Camera-type eye (tissue), 1 donor: ENCODE results near the gene MS4A2. TPM values are rescaled to one million over a fixed set of nuclear protein-coding genes. Genes with fewer than 3 reads are reported as not detected.

Source experiments
- total RNA-seq: library from RNA; depleted of rRNA; stranded (reverse); fragments of >200 nt; gene quantifications from one replicate; pipeline ENCODE4 v1.2.3, GENCODE V29; 2014

The MS4A2 gene
- 1.5 TPM for total RNA-seq

DNA sequence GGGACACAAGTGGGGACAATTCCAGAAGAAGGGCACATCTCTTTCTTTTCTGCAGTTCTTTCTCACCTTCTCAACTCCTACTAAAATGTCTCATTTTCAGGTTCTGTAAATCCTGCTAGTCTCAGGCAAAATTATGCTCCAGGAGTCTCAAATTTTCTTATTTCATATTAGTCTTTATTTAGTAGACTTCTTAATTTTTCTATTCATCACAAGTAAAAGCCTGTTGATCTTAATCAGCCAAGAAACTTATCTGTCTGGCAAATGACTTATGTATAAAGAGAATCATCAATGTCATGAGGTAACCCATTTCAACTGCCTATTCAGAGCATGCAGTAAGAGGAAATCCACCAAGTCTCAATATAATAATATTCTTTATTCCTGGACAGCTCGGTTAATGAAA, at the start of gene MS4A2:
MS4A2 (plus strand) TSS at position 301 of the 400 bp plus-strand sequence. CDS start 102 bp downstream, outside the sequence.

DNA sequence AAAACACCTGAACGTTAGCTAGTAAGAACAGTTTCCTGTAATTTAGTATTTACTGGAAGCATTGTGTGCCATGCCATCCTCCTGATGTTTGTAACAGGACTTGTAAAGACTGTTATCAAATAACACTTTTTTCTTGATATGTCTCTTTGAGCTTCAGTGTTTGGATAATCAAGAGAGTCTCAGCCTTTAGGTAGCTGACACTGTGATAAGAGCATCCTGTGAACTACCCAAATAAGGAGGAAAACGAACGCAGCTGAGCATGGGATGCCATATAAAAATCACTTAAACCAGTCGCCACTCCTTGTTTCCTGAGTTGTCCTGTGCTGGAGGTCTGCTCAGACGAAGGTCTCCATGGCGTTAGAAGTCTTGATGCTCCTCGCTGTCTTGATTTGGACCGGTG, 48.4 kb upstream of the MS4A2 start, which contains the start of gene OOSP2:
OOSP2 (plus strand) TSS at position 301 of the 400 bp plus-strand sequence; CDS start at position 352, 51 bp downstream.

DNA sequence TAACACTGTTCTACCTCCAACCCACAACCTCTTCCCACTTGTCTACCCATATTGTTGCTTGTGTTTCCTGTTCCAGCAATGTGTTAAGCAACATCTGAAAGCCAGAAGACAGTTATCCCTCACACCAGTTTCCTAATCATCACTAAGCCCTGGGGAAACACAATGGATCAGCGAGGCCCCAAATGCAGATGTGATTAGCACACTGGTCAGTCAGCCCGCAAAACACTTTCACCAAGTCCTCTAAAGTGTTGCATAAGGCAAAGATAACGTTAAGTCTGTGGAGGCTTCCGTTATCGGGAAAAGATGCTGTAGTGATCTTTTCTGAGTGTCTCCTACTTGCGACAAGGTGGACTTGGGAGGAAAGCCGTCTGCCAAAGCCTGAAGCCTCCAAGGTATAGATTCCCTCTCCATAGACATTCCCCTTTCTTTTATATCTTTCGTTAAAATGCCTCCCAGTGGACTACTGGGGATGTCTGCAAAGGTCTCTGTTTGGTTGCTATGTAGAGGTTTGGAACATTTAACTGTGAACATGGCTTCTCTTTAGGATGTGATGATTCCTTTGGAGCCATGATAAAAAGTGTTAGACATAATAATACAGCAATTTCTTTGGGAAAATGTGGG, 32.0 kb upstream of the MS4A2 start, which contains the start of gene MS4A3:
MS4A3 (plus strand) TSS at position 317 of the 621 bp plus-strand sequence. CDS start 4,496 bp downstream, outside the sequence.

Other genes with a start within 250 kb of the MS4A2 start
- gene CBLIF, start 243.2 kb upstream of the MS4A2 start, total RNA-seq = not detected
- 11.8 TPM for gene TCN1, start 222.2 kb upstream of the MS4A2 start, total RNA-seq
- gene OOSP3, start 209.9 kb upstream of the MS4A2 start, total RNA-seq = not detected
- not detected for gene OOSP1, start 150.2 kb upstream of the MS4A2 start, total RNA-seq
- gene OOSP4A, start 124.6 kb upstream of the MS4A2 start, total RNA-seq = not detected
- gene OOSP4B, start 71.5 kb upstream of the MS4A2 start, total RNA-seq = not detected
- not detected for gene OOSP2, start 48.3 kb upstream of the MS4A2 start, total RNA-seq
- 2.3 TPM for gene MS4A3, start 32.0 kb upstream of the MS4A2 start, total RNA-seq
- 16.2 TPM for gene MS4A6A, start 94.4 kb downstream of the MS4A2 start, total RNA-seq
- gene MS4A4E, start 154.5 kb downstream of the MS4A2 start, total RNA-seq = 0.49 TPM
- 3.6 TPM for gene MS4A4A, start 192.0 kb downstream of the MS4A2 start, total RNA-seq
- not detected for gene MS4A6E, start 238.6 kb downstream of the MS4A2 start, total RNA-seq